GM18520 (cell line): ENCODE data around the gene ELFN2.
"Not testable (repeated sequence)": the region's sequence is repeated elsewhere in the genome, so short reads cannot be mapped to it uniquely, and the experiment has no call there.

ENCODE experiments used
- ATAC-seq: cut with Tn5 transposase; IDR thresholded peaks from one replicate; pipeline ENCODE4 v1.9.1; 2021; ENCODE audit not compliant: unreplicated experiment

ELFN2 gene, protein sequence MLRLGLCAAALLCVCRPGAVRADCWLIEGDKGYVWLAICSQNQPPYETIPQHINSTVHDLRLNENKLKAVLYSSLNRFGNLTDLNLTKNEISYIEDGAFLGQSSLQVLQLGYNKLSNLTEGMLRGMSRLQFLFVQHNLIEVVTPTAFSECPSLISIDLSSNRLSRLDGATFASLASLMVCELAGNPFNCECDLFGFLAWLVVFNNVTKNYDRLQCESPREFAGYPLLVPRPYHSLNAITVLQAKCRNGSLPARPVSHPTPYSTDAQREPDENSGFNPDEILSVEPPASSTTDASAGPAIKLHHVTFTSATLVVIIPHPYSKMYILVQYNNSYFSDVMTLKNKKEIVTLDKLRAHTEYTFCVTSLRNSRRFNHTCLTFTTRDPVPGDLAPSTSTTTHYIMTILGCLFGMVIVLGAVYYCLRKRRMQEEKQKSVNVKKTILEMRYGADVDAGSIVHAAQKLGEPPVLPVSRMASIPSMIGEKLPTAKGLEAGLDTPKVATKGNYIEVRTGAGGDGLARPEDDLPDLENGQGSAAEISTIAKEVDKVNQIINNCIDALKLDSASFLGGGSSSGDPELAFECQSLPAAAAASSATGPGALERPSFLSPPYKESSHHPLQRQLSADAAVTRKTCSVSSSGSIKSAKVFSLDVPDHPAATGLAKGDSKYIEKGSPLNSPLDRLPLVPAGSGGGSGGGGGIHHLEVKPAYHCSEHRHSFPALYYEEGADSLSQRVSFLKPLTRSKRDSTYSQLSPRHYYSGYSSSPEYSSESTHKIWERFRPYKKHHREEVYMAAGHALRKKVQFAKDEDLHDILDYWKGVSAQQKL

DNA sequence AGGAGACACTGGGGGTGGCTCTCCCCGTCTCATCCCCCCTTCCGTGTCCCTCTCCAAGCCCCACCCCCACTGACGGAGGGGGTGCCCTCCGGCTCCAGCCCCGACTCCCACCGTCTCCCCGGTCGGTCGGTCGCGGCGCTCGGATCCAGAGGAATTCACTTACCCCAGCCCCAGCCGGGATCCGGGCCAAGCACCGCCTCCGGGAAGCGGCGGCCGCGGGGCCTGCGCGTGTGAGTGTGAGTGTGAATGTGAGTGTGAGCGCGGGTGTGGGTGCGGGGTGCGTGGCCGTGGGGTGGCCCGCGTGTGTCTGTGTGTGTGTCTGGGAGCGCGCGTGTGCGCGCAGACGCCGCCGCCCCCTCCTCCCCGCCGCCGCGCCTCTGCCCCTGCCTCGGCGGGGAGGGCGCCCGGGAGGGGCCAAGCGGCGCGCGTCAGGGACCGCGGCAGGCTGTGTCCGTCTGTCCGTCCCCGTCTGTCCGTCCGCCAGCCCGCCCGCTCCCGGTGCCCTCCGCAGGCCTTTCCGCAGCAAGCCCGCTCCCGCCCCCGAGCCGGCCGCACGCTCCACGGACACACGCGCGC lies at the start of gene ELFN2:
Gene ELFN2 (minus strand): TSS at position 345 of the 576 bp plus-strand sequence. CDS start 51,945 bp downstream, outside the sequence.
- ATAC-seq, result no peak

DNA sequence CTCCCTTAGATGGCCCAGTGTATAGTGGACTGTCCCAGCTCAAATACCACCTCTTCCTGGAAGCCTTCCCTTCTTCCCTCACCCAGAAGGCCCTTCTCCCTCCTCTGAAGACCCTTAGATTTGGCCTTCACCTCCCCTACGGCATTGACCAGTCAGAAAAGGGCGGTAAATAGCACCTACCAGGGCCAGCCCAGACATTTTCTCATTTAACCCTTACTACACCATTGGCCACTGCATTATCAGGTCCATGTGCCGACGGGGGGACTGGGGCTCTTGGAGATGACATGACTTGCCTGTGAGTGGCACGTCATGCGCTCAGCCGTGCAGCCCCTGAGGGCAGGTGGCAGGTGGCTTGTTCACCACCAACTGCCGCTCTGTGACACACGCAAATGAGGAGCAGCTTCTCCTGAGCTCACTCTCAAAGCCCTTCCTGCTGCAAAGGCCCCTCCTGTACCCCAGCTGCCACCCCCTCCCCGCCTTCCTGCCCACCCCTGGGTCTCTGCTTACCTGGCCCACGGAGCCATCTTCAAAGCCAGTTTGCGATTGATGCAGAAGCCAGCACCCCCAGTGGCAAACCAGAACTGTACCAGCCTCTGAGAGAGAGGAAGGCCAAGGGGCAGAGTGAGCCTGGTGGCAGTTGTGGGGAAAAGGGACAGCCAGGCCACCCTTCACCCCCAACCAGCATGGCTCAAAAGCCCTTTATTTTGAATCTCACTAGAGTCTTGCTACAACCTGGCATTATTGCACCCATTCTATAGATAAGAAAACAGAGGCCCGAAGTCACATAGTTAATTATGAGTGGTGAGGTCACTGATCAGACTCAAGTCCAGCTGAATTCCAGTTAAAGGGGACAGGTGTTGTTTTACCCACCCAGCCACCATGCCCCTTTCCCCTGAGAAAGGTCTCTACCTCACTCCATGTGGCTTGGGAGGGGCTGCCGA lies 49.4 kb upstream of the ELFN2 start:
- no peak for ATAC-seq

DNA sequence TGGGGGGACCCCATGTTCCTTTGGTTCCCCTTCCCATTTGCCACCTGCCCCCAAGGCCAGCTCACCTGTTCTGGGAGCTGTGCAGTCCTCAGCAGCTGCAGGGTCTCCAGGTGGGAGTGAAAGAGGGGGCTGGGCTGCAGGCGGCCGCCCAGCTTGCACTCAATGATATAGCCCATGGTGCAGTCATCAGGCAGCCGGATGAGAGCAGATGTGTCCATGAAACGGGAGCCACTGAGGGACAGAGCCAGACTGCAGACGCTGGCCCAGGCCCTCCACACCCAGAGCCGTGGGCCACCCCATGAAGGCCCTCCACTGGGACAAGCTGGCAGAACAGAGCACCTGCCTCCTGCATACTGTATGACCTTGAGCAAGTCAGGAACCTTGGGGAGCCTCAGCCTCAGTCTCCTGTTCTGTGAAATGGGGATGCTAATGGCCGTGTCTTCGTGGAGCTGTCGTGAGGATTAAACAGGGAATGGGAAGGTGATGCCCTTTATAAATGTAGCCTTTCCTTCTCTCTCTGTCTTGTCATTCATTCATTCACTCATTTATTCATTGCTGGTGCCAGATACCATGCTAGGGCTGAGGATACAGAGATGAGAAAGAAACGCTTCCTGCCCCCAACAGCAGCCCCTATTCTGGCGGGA lies 47.3 kb upstream of the ELFN2 start:
- ATAC-seq, result no peak

DNA sequence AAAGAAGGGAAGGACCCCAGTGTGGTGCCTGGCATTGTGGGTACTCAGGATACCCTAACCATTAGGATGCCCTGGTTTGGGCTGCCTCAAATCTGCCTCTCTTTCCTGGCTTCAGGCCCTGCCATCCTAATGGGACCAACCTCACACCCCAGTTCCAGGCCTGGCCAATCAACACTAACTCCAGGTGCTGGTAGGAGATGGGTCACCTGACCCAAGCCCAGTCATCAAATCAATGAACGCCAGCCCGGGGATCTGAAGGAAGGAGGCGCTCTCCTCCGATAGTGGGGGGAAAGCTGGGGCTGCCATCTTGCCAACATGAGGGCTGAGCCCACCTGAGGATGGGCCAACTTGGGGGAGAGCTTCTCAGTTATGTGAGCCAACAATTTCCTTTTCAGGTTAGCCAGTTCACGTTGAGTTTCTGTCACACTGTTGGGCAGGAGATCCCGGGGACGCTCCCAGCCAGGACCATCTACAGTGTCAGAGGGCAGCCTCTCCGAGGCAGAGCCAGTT lies 46.2 kb upstream of the ELFN2 start:
- no peak for ATAC-seq

DNA sequence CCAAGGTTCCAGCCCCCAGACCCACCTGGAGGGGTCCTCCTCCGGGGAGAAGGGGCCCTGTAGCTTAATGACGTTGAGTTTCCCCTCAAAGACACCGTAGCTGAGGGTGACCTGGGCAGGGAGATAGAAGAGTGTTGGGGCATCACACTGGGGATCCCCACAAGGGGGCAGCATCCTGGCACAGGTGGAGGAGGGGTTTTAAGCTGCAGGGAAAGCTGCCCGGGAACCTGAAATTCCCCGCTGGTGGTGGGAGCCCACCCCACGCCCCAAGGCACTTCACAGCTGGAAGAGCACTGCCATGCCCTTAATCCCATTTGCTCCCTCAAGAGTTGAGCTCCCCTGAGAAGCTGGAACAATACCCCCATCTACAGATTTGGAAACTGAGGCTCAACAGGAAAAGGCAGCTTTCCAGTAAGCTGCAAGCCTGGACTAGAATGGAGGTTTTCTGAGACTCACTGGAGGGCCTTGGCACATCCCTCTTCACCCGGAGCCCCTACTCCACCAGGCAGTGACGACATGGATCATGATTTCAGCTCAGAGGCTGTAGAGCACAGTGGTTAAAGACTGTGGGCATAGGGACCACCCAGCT lies 45.2 kb upstream of the ELFN2 start:
- ATAC-seq, result no peak

DNA sequence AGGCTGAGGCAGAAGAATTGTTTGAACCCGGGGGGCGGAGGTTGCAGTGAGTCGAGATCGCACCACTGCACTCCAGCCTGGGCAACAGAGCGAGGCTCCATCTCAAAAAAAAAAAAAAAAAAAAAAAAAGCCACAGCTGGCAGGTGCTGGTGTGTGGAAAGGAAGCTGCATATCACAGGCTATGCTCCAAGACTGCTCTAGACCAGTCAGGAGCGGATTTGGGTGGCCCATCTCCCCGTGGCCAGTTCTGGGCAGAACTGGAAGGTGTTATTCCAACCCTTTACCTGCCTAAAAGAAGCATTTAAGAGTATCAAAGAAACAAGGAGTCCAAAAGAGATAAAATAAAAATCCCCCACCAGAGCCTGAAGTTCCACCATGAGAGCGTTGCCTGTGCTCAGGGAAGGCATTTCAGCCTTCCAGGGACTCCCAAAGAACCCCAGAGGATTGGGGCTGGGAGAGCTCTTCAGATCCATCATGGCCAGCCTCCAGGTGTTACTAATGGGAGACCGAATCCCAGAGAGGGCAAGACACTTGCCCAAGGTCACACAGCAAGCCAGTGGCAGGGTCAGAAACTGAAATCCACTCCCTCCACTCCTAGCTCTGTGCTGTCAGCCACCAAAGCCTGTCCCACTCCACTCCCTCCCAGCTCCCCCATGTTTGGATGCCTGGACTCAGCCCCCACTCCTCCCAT lies 44.6 kb upstream of the ELFN2 start:
- no peak for ATAC-seq

DNA sequence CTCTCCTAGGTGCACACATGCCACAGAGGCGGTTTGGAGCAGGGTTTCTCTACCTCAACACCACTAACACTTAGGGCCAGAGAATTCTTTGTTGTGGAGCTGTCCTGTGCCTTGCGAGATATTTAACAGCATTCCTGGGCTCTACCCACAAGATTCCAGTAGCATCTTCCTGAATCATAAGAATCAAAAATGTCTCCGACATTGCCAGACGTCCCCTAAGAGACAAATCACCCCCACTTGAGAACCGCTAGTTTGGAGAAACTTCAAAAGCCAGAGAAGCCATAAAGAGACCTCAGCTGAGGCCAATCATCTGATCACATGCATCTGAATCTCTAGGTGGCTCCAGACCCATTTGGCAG lies 42.8 kb upstream of the ELFN2 start:
- ATAC-seq, result no peak

DNA sequence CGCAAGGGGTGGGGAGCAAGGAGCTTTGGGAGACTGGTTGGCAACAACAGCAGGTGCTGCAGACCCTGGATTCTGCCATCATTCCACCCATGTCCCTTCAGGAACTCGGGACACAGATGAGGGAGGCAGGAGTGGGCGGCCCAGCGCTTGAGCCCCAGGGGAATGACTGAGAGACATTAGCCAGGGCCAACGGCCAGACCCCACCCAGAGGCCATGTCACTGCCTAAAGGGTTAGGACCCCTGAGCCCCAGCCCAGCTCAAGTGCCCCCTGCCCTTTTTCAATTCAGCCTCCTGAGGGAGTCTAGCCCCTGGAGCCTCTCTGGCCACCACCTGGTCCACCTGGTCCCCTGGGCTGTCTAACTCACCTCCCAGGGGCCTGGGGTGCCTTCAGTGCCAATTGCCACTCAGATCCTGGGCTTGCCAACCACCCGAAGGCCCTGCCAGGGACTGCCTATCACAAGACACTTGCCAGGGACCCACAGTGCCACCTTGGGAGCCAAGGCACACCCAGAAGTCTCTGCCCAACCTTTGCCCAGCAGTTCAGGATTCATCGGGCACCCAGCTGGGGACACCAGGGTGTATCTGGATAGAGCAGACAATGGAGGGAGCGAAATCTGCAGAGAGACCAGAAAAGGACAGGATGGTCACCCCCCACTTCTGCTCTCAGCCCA lies 42.3 kb upstream of the ELFN2 start:
- ATAC-seq, result no peak

DNA sequence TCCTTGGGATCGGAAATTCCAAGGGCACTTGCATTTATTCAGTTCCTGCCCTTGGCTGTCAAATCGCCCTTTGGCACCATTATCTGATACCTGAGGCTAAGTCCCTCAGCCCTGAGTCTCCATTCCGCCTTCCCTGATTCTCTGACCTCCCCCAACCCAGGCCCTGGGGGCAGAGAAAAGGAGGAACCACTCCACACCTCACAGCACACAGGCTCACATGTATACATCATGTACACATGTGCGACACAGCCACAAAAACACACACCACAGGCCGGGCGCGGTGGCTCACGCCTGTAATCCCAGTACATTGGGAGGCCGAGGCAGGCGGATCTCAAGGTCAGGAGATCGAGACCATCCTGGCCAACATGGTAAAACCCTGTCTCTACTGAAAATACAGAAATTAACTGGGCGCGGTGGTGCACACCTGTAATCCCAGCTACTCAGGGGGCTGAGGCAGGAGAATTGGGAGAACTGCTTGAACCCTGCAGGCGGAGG lies 41.0 kb upstream of the ELFN2 start:
- ATAC-seq, result not testable (repeated sequence)

DNA sequence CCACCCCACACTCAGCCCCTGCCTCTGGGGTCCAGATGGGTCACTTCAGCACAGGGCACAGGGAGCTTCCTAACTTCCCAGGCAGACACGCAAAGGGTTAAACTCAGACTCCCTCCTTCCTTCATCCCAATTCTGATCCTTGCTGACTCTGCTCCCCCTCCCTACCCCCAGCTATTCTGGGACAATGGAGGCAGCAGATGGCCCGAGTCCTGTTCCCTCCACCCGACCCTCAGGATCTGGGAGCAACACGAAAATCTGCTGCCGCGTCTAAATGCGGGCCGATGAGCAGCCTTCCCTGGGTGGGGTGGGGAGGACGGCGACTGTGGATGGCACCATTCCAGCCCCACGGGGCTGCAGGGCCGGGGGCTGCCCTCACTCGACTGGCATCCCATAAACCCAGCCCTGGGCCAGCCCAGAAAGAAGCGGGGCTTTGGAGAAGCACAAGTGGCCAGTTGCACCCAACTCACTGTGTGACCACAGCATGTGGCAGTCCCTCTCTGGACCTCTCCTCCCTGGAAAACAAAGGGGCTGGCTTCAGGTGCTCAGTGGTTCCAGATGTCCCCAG lies 40.2 kb upstream of the ELFN2 start:
- no peak for ATAC-seq

DNA sequence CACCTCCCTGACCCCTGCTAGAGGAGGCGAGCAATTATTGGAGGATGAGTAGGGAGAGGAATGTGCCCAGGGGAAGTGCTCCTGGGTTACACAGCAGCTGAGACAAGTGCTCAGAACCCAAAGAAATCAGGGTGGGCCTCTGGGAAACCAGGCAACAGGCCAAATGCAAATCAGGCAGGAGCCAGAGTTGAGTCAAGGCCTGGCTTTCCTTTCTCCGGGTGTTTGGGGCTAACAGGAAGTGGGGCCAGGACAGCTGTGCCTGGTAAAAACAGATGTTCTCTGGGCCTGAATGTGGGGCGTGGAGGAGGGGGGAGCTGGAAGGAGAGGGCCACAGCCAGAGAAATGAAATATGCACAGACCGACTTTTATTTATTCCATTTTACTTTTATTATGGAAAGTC lies 36.9 kb upstream of the ELFN2 start:
- no peak for ATAC-seq

DNA sequence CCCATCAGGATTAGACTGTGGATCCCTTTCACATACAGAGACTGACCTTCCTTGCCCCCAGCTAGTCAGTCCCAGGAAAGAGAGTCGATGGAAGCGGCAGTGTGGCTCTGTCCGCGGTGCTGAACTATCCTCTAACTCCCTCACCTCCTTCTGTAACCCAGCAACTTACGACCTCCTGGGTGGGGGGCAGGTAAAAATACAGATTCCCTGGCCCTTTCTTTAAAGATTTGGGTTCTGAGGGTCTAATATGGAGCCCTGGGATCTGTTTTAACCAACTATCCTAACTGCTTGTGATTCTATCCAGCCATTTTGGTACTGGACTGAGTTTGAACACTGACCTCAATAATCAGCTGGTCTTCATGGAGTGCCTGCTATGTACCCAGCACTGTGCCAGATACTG lies 35.7 kb upstream of the ELFN2 start:
- ATAC-seq, result no peak

DNA sequence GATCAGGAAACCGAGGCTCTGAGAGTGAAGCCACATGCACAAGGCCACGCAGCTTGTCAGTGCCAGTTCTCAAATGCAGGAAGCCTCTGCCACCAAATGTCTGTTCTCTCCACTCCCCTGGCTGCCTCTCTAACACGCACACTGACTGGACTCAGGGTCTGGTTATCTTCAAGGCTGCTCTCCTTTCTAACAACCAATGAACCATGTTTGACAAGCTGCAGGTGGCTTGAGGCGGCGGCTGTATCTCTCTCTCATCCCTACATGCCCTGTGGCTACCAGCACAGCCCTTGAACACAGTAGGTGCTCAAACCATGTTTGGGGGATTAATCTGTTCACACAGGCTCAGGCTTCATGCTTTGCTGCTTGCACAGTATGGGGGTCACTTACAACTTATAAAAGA lies 35.2 kb upstream of the ELFN2 start:
- ATAC-seq, result no peak

DNA sequence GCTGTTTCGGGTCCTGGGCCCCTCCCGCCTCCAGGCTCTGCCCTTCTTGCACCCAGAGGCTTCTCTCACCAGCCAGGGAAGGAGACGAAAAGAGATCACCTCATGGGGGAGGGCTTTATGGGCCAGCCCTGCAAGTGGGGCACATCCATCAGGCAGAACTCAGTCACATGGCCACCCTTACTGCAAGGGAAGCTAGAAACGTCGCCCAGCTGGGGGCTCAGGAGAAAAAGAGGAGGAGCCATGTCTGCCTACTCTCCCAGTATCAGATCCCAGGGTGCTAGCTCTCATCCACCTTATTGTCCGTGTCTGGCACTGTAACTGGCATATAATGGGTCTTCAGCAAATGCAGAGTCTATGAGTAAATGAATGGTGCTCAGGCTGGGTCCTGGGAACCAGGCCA lies 34.7 kb upstream of the ELFN2 start:
- no peak for ATAC-seq

DNA sequence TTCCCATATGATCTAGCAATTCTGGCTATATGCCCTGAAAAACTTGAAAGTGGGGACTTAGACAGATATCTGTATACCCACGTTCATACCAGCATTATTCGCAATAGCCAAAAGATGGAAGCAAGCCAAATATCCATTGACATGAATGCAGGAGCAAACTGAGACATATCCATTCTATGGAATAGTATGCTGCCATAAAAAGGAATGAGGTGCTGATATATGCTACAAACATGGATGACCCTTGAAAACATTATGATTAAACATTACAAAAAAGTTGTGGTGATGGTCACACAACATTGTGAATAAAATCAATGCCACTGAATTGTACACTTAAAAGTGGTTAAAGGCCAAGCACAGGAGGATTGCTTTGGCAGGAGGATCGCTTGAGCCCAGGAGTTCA lies 33.4 kb upstream of the ELFN2 start:
- ATAC-seq, result no peak

DNA sequence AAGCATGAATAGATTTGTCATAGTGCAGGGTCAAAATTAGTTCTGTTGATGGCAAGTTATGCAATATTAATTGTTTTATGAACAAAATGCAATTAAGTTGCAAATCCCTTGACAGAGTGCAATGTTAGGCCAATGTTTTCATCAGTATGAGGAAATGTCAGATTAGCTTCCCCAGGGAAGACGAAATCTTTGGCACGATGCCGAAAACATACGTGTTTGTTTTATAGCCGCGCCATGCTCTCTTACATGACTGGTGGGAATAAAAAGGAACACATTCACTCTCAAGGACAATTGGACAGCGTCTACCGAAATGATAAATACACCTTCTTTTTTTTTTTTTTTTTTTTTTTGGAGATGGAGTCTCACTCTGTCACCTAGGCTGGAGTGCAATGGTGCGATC lies 31.9 kb upstream of the ELFN2 start:
- no peak for ATAC-seq

DNA sequence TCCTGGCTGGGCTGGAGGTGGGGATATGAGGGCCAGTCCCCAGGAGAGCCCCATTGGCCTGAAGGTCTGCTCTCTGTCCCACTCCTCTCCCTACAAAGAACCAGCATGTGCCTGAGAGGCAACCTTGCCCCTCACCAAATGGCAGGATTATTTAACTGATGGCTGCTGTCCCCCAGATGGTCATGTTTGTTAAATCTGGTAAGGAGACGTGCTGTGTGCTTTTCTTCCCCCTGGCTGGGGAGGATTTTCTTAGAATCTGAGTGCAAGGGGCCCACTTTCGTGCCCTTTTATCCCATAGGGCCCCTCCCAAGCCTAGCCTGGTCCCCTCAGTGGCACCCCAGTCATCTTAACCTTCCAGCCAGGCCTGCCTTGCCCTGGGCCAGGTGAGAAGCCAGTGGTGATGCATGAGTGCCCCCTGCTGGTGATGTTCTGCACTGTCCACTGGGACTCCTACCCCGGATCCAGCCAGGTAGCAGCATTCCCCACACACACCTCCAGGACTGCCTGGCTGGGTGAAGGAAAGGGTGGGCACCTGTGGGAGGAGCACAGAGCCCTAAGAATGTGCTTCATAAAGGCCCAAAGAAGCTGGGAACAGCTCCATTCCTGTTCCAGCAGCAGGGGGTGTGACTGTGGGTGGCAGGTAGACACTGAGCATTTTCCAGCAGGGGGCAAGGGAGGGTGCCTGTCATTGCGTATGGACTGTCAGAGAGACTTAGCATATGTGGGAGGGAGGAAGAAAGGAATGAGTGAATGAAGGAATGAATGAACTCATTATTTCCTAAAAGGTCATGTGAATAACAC lies 30.0 kb upstream of the ELFN2 start:
- ATAC-seq, result no peak
